ENCODE measurements around the gene PDE2A.

PDE2A gene

GRCh38 chr11:72702096-72702495 lies 27.9 kb upstream of the PDE2A start:
- in situ Hi-C loops (cut with HindIII; ENCODE audit: low pct_unique_long_range_greater_than_20kb, low sequenced_read_pairs), result no loop called here
- no peak for TF ChIP-seq JUND (IDR thresholded peaks at IDR 0.05; ENCODE audit: low read depth)
- DNase-seq (ENCODE audit: low read depth in 1 of 2, low spot score in 1 of 2), result no peak

DNA sequence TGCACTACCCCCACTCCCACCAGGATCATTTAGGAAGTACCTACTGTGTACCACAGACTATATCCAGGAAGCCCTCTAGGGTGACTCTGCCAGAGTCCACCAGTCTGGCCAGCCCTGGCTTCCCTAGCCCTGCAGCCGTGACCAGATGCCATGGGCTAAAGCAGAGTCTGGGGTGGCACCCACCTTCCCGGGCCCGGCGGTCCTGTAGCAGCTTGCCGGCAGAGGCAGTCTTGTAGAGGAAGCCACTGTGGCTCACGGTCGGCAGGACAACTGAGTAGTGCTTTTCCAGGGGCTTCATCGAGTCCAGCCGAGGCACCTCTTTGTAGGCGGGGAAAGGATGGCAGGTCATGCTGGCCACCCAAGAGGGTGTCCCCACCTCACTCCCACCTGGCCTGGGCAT lies 27.2 kb upstream of the PDE2A start:
- in situ Hi-C loops (cut with HindIII; ENCODE audit: low pct_unique_long_range_greater_than_20kb, low sequenced_read_pairs), result no loop called here
- DNase-seq (ENCODE audit: low read depth in 1 of 2, low spot score in 1 of 2), result no peak
- no peak for TF ChIP-seq JUND (IDR thresholded peaks at IDR 0.05; ENCODE audit: low read depth)

GRCh38 chr11:72700146-72700545 lies 25.9 kb upstream of the PDE2A start:
- DNase-seq (ENCODE audit: low read depth in 1 of 2, low spot score in 1 of 2), result no peak
- in situ Hi-C loops (cut with HindIII; ENCODE audit: low pct_unique_long_range_greater_than_20kb, low sequenced_read_pairs), result no loop called here

GRCh38 chr11:72697814-72698213 lies 23.6 kb upstream of the PDE2A start:
- in situ Hi-C loops (cut with HindIII; ENCODE audit: low pct_unique_long_range_greater_than_20kb, low sequenced_read_pairs), result no loop called here
- DNase-seq (ENCODE audit: low read depth in 1 of 2, low spot score in 1 of 2), result no peak
- TF ChIP-seq JUND (IDR thresholded peaks at IDR 0.05; ENCODE audit: low read depth), result no peak

More at GRCh38 chr11:72700146-72700545, 25.9 kb upstream of the PDE2A start:
- TF ChIP-seq JUND (IDR thresholded peaks at IDR 0.05; ENCODE audit: low read depth), result no peak

GRCh38 chr11:72696866-72697700 lies 22.9 kb upstream of the PDE2A start:
- TF ChIP-seq JUND (IDR thresholded peaks at IDR 0.05; ENCODE audit: low read depth), result no peak
- in situ Hi-C loops (cut with HindIII; ENCODE audit: low pct_unique_long_range_greater_than_20kb, low sequenced_read_pairs), result no loop called here
- DNase-seq (ENCODE audit: low read depth in 1 of 2, low spot score in 1 of 2), result no peak

- TF ChIP-seq JUND (IDR thresholded peaks at IDR 0.05; ENCODE audit: low read depth), result no peak
- in situ Hi-C loops (cut with HindIII; ENCODE audit: low pct_unique_long_range_greater_than_20kb, low sequenced_read_pairs), result no loop called here
Observed at GRCh38 chr11:72695354-72695753, 21.1 kb upstream of the PDE2A start.

GRCh38 chr11:72693271-72693968 lies 19.2 kb upstream of the PDE2A start:
- in situ Hi-C loops (cut with HindIII; ENCODE audit: low pct_unique_long_range_greater_than_20kb, low sequenced_read_pairs), result no loop called here
- no peak for DNase-seq (ENCODE audit: low read depth in 1 of 2, low spot score in 1 of 2)
- no peak for TF ChIP-seq JUND (IDR thresholded peaks at IDR 0.05; ENCODE audit: low read depth)

More at GRCh38 chr11:72695354-72695753, 21.1 kb upstream of the PDE2A start:
- DNase-seq (ENCODE audit: low read depth in 1 of 2, low spot score in 1 of 2), result no peak

- no peak for DNase-seq (ENCODE audit: low read depth in 1 of 2, low spot score in 1 of 2)
- in situ Hi-C loops (cut with HindIII; ENCODE audit: low pct_unique_long_range_greater_than_20kb, low sequenced_read_pairs), result no loop called here
- TF ChIP-seq JUND (IDR thresholded peaks at IDR 0.05; ENCODE audit: low read depth), result no peak
Observed at GRCh38 chr11:72692498-72693237, 18.4 kb upstream of the PDE2A start.

- DNase-seq (ENCODE audit: low read depth in 1 of 2, low spot score in 1 of 2), result no peak
- no peak for TF ChIP-seq JUND (IDR thresholded peaks at IDR 0.05; ENCODE audit: low read depth)
- in situ Hi-C loops (cut with HindIII; ENCODE audit: low pct_unique_long_range_greater_than_20kb, low sequenced_read_pairs), result no loop called here
Observed at GRCh38 chr11:72690166-72690565, 15.9 kb upstream of the PDE2A start.

- in situ Hi-C loops (cut with HindIII; ENCODE audit: low pct_unique_long_range_greater_than_20kb, low sequenced_read_pairs), result no loop called here
- no peak for DNase-seq (ENCODE audit: low read depth in 1 of 2, low spot score in 1 of 2)
- no peak for TF ChIP-seq JUND (IDR thresholded peaks at IDR 0.05; ENCODE audit: low read depth)
Observed at GRCh38 chr11:72688929-72689328, 14.7 kb upstream of the PDE2A start.

DNA sequence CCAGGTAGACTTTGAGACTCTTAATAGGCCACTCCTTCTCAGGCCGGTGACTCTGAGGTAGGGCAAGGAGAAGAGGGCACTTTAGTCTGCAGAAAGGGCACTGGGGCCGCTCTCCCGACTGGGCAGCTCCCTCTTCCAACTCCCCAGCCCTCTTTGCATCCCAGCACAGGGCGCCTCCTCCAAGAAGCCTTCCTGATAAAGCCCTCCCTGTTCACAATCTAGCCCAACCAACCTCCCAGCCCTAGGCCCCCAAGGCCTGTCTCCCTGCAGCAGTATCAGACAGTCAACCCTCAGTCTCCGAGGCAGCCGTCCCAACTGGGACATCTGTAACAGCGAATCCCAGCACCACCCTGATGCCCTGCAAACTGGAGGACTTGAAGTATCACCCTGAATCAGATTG lies 14.3 kb upstream of the PDE2A start:
- in situ Hi-C loops (cut with HindIII; ENCODE audit: low pct_unique_long_range_greater_than_20kb, low sequenced_read_pairs), result no loop called here
- TF ChIP-seq JUND (IDR thresholded peaks at IDR 0.05; ENCODE audit: low read depth), result no peak
- DNase-seq (ENCODE audit: low read depth in 1 of 2, low spot score in 1 of 2), result no peak

- DNase-seq (ENCODE audit: low read depth in 1 of 2, low spot score in 1 of 2), result no peak
- in situ Hi-C loops (cut with HindIII; ENCODE audit: low pct_unique_long_range_greater_than_20kb, low sequenced_read_pairs), result no loop called here
- TF ChIP-seq JUND (IDR thresholded peaks at IDR 0.05; ENCODE audit: low read depth), result no peak
Observed at GRCh38 chr11:72687326-72687725, 13.1 kb upstream of the PDE2A start.
